HFFc6 (cell line): ENCODE results near the gene MED12. TPM values are rescaled to one million over a fixed set of nuclear protein-coding genes. Genes with fewer than 3 reads are reported as not detected.

Experiments
- DNase-seq: peaks from one replicate; pipeline ENCODE4 v3.0.0-alpha.2; 2018
- H3K27ac Mint-ChIP-seq: 2 replicates; pipeline ENCODE4 v1.8.0; 2020; ENCODE audit warnings: mild to moderate bottlenecking, mixed read lengths
- H3K27me3 Mint-ChIP-seq: 2 replicates; pipeline ENCODE4 v1.8.0; 2021; ENCODE audit warnings: mild to moderate bottlenecking, moderate library complexity, mixed read lengths; ENCODE audit not compliant: insufficient read depth
- H3K36me3 Mint-ChIP-seq: 2 replicates; pipeline ENCODE4 v1.8.0; 2021; ENCODE audit warnings: low read depth, mixed read lengths
- H3K4me1 Mint-ChIP-seq: 2 replicates; pipeline ENCODE4 v1.8.0; 2020; ENCODE audit warnings: low read depth, mixed read lengths
- H3K4me3 Mint-ChIP-seq: 2 replicates; pipeline ENCODE4 v1.8.0; 2020; ENCODE audit warnings: mild to moderate bottlenecking, moderate library complexity, mixed read lengths
- H3K9me3 Mint-ChIP-seq: 2 replicates; pipeline ENCODE4 v1.8.0; 2020; ENCODE audit warnings: mild to moderate bottlenecking, mixed read lengths
- total RNA-seq, 6 experiments: library from RNA; stranded (reverse); fragmentation: NEBNext Ultra II Directional; extraction: Animal tissue kit (Norgen Biotek cat#: 25700); gene quantifications; 2 replicates in 1 of 6; 3 replicates in 5 of 6; pipeline ENCODE4 v1.2.3, GENCODE V29; 2021
- TF ChIP-seq, protein P1 (sequence below): fragments of 200-600 bp; sonication (generic); IDR thresholded peaks from 2 replicates; pipeline ENCODE4 v1.5.0; 2021; ENCODE audit warnings: antibody characterized with exemption, mild to moderate bottlenecking

Gene MED12
- total RNA-seq, 6 experiments from 2014 or later: 22.8 to 31.2 (median 28.5) TPM

DNA sequence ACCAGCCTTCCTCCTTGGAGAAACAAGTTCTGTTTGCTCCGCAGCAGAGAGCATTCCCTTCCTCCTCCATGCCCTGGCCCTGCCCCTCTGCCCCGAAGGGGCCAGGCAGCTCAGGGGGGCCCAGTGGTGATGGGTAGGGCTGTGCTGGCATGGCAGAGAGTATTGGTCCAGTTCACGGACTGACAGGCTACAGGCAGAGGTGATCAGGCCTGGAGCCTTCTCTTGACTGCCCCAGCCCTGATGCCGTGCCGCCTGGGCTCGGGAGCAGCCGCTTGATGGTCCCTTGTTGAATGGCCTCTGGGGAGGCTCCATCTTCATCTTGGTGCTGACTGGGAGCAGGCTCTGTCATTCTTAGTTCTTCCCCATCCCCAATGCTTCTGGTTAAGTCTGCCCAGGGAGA, 35.8 kb downstream of the MED12 start:
- Mint-ChIP-seq H3K9me3 (no peaks in the 10 kb centered on the region), H3K36me3 (no peaks in the 10 kb centered on the region), H3K27me3 (peaks cover 5% of the 10 kb centered on the region; the same call in 1 of the 2 replicates), H3K4me3 (no peak overlapping the region), H3K27ac (no peak overlapping the region), H3K4me1 (no peaks in the 10 kb centered on the region)
- no peak for DNase-seq
- TF ChIP-seq, protein P1, sequence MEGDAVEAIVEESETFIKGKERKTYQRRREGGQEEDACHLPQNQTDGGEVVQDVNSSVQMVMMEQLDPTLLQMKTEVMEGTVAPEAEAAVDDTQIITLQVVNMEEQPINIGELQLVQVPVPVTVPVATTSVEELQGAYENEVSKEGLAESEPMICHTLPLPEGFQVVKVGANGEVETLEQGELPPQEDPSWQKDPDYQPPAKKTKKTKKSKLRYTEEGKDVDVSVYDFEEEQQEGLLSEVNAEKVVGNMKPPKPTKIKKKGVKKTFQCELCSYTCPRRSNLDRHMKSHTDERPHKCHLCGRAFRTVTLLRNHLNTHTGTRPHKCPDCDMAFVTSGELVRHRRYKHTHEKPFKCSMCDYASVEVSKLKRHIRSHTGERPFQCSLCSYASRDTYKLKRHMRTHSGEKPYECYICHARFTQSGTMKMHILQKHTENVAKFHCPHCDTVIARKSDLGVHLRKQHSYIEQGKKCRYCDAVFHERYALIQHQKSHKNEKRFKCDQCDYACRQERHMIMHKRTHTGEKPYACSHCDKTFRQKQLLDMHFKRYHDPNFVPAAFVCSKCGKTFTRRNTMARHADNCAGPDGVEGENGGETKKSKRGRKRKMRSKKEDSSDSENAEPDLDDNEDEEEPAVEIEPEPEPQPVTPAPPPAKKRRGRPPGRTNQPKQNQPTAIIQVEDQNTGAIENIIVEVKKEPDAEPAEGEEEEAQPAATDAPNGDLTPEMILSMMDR: no peak

- Mint-ChIP-seq H3K36me3 (no peaks in the 10 kb centered on the region), H3K27ac (no peak overlapping the region), H3K9me3 (no peaks in the 10 kb centered on the region), H3K27me3 (peaks cover 5% of the 10 kb centered on the region; the same call in 1 of the 2 replicates), H3K4me3 (no peak overlapping the region), H3K4me1 (no peaks in the 10 kb centered on the region)
- DNase-seq: no peak
- TF ChIP-seq, protein P1: no peak
Measured at GRCh38 chrX:71154641-71155040, 36.2 kb downstream of the MED12 start.

GRCh38 chrX:71158603-71159002, 40.2 kb downstream of the MED12 start:
- Mint-ChIP-seq H3K27me3 (peaks cover 13% of the 10 kb centered on the region), H3K27ac (no peak overlapping the region), H3K9me3 (no peaks in the 10 kb centered on the region), H3K36me3 (no peaks in the 10 kb centered on the region), H3K4me3 (no peak overlapping the region), H3K4me1 (no peaks in the 10 kb centered on the region)
- TF ChIP-seq, protein P1: no peak
- no peak for DNase-seq

DNA sequence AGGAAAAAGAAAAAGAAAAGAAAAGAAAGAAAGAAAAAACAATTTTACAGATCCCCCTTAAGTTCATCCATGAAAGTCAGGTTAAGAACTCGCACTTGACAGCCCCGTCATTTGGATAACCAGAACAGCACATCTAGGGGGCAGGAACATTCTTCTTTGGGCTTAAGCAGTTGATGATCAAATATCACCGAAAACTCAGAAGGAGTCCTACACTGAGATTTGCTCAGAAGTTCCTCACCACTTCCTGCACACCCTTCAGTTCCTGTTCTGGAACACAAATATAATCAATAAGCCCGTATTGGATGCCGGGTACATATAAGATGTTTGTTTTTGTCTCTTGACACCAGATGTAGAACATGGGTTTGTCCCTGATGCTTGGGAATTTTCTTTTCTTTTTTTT, 40.9 kb downstream of the MED12 start:
- Mint-ChIP-seq H3K4me1 (no peaks in the 10 kb centered on the region), H3K27me3 (peaks cover 9% of the 10 kb centered on the region), H3K4me3 (no peak overlapping the region), H3K36me3 (no peaks in the 10 kb centered on the region), H3K9me3 (no peaks in the 10 kb centered on the region), H3K27ac (no peak overlapping the region)
- no peak for DNase-seq
- TF ChIP-seq, protein P1: no peak

DNA sequence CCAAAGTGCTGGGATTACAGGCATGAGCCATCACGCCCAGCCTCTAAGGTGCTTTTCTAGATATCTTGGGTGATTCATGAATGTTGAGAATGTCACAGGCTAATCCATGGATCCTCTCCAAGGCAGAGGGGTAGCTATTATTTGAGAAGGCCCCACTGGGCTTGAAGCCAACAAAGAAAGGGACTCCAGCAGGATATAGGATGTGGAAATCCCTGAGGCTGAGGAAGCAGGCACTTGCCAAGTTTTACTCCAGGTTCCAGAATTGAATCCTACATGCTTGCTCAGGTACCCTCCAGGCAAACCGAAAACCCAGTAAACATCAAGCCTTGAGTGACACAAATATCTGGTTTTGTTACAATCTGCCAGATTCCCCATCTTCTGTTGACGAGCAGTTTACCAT, 42.1 kb downstream of the MED12 start:
- DNase-seq: no peak

More for the DNA sequence above, 42.1 kb downstream of the MED12 start:
- TF ChIP-seq, protein P1: no peak
- Mint-ChIP-seq H3K27ac (no peak overlapping the region), H3K4me3 (no peak overlapping the region), H3K36me3 (no peaks in the 10 kb centered on the region), H3K27me3 (peaks cover 9% of the 10 kb centered on the region), H3K4me1 (no peaks in the 10 kb centered on the region), H3K9me3 (no peaks in the 10 kb centered on the region)
